Heart left ventricle (tissue), 13 donors: Measurements from ENCODE around the gene PIM2.

Experiments used
- POLR2A ChIP-seq, 2 donors: fragments of 450-650 bp; IDR thresholded peaks; one replicate each; pipeline ENCODE4 v1.6.1; 2017; ENCODE audit warnings: antibody characterized with exemption in 2 of 2, mild to moderate bottlenecking in 2 of 2, moderate library complexity in 2 of 2
- TF ChIP-seq, protein P1 (sequence below), 12 donors: fragments of 200-600 bp; sonication (generic) in 4 of 12; IDR thresholded peaks; one replicate each; pipeline versions ENCODE4 v1.5.0 to v1.8.0; 2018 to 2022; ENCODE audit warnings: antibody characterized with exemption in 12 of 12, mild to moderate bottlenecking in 5 of 12
- donor health status: ischemic (EF 13 %, LVEDD 7.1; RV severe dilation, severe dysfunction).
- donor health status: DM: no; HTN: yes; CAD: no.
- donor health status: DM: no; HTN: no; CAD: no.
- donor health status: ischemic (EF 25% LVEDD 6.9; RV normal size, moderate dysfunction).
- donor health status: ischemic (EF 25% LVEDD 5.7; RV mildly dilated, moderate dysfunction).
- donor health status: ischemic (EF 35%, LVEDD 5.7; RV mildly dilated, moderate dysfunction).
- donor health status: nonischemic (EF 11% LVEDD 7.7; RV severe dilation, severe dysfunction).
- donor health status: DM: yes; HTN: yes; CAD: no.
- donor health status: PGD.
- donor health status: ischemic (EF 29% LVEDD 5.4; RV normal size, mild dysfunction).
- donor health status: nonischemic (EF 23%, LVEDD 6.1; RV moderate dilation, normal function).

DNA sequence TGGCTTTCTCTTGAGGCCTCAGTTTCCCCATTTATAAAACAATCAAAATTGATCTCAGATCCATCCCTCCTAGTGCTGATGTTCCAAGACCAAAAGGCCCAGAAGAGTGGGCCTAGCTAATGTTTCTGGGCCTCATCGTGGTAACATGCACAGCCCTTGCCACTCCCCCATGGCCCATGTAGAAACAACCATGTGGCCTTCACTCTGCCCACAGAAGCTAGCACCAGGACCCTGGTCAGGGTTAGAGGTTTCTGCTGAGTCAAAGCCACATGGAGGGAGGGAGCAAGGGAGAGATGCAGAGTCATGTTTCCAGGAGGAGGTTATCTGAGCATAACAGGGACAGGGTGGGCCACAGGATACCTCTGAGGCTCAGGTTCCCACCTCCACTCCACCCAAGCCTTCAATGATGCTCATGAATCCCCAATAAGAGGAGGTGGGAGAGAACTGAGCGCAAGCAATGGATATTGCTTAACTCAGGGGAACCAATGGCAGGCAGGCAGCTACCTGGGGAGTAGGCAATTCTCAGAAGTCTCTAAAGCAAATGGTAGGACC, 21.7 kb upstream of the PIM2 start:
- TF ChIP-seq, protein P1, sequence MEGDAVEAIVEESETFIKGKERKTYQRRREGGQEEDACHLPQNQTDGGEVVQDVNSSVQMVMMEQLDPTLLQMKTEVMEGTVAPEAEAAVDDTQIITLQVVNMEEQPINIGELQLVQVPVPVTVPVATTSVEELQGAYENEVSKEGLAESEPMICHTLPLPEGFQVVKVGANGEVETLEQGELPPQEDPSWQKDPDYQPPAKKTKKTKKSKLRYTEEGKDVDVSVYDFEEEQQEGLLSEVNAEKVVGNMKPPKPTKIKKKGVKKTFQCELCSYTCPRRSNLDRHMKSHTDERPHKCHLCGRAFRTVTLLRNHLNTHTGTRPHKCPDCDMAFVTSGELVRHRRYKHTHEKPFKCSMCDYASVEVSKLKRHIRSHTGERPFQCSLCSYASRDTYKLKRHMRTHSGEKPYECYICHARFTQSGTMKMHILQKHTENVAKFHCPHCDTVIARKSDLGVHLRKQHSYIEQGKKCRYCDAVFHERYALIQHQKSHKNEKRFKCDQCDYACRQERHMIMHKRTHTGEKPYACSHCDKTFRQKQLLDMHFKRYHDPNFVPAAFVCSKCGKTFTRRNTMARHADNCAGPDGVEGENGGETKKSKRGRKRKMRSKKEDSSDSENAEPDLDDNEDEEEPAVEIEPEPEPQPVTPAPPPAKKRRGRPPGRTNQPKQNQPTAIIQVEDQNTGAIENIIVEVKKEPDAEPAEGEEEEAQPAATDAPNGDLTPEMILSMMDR (IDR thresholded peaks at IDR 0.05), result no peak
- no peak for TF ChIP-seq POLR2A (IDR thresholded peaks at IDR 0.05)
